Measurements from ENCODE around the gene OR1D5. TPM values are rescaled to one million over a fixed set of nuclear protein-coding genes. Genes with fewer than 3 reads are reported as not detected.
A peak's percentile ranks its signal among the peaks of the same experiment; 100 is the strongest.

OR1D5 gene
- total RNA-seq, 1 experiment from 2014 or later, result not detected

DNA sequence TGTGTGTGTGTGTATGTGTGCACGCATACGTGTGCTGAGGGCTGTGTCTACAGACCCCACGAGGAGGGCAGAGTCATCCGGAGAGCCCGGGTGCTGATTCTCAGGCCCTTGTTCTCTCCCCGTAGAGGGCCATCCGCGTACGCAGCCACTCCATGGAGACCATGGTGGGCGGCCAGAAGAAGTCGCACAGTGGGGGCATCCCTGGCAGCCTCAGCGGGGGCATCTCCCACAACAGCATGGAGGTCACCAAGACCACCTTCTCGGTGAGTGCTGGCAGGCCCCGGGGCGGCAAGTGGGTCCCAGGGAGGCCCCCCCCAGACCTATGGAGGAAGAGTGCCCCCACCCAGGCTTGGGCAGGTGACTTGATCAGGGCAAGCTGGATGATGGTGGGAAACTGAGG is 45.5 kb downstream of the OR1D5 start:
- H3K27me3 Mint-ChIP-seq (ENCODE audit: insufficient read depth, unreplicated experiment), result no peaks in the 10 kb centered on the region
- peaks cover 4% of the 10 kb centered on the region for H3K36me3 ChIP-seq (ENCODE audit: control insufficient read depth, insufficient read depth, low read length)
- H3K27me3 ChIP-seq (replicated peaks; ENCODE audit: control insufficient read depth, insufficient read depth, low read length), result no peaks in the 10 kb centered on the region
- BruUV-seq (replicated peaks), result no TSS peak
- CTCF ChIA-PET, result interaction anchor here (0.5 kb wide), 1 partner anchor 181 kb away, joined by 4 read pairs; no protein-coding TSS in a partner anchor
- H3K36me3 Mint-ChIP-seq (ENCODE audit: insufficient read depth, unreplicated experiment), result peaks cover 50% of the 10 kb centered on the region
- intact Hi-C loops (cut with micrococcal nuclease; ENCODE audit: unreplicated experiment), result no loop called here
- H3K27ac Mint-ChIP-seq (ENCODE audit: unreplicated experiment), result peak overlapping the region; percentile 34
- no peak for DNase-seq
- H3K4me3 Mint-ChIP-seq (ENCODE audit: unreplicated experiment), result no peak overlapping the region
- H3K4me1 Mint-ChIP-seq (ENCODE audit: low read depth, unreplicated experiment), result no peaks in the 10 kb centered on the region
- TF ChIP-seq, protein P1, sequence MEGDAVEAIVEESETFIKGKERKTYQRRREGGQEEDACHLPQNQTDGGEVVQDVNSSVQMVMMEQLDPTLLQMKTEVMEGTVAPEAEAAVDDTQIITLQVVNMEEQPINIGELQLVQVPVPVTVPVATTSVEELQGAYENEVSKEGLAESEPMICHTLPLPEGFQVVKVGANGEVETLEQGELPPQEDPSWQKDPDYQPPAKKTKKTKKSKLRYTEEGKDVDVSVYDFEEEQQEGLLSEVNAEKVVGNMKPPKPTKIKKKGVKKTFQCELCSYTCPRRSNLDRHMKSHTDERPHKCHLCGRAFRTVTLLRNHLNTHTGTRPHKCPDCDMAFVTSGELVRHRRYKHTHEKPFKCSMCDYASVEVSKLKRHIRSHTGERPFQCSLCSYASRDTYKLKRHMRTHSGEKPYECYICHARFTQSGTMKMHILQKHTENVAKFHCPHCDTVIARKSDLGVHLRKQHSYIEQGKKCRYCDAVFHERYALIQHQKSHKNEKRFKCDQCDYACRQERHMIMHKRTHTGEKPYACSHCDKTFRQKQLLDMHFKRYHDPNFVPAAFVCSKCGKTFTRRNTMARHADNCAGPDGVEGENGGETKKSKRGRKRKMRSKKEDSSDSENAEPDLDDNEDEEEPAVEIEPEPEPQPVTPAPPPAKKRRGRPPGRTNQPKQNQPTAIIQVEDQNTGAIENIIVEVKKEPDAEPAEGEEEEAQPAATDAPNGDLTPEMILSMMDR (IDR thresholded peaks at IDR 0.05; ENCODE audit: insufficient read depth in 1 of 2, low read depth in 1 of 2, low read length in 1 of 2, severe bottlenecking in 1 of 2, unreplicated experiment in 1 of 2), result no peak
- POLR2A ChIA-PET, result no interaction called here
- no peaks in the 10 kb centered on the region for H3K4me1 ChIP-seq
- peaks cover 18% of the 10 kb centered on the region for H3K9me3 Mint-ChIP-seq (ENCODE audit: unreplicated experiment)
- no peak overlapping the region for H3K4me3 ChIP-seq (ENCODE audit: low read depth, low read length)
- H3K9me3 ChIP-seq, result no peaks in the 10 kb centered on the region

DNA sequence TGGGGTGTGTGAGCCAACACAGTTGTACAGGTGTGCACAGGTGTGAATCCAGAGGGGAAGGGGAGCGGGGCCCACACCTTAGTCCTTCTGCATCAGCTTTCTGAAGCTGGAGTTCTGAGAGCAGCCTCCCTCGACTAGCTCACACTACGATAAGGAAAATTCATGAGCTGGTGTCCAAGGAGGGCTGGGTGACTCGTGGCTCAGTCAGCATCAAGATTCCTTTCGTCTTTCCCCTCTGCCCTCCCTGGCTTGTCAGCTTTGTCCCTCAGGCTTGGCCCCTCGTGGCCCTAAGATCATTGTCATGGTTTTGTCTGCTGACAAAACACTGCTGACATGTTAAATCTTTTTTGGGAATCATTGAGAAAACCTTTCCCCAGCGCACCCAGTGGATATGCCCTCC is 47.5 kb downstream of the OR1D5 start:
- no peaks in the 10 kb centered on the region for H3K4me1 ChIP-seq
- H3K27ac Mint-ChIP-seq (ENCODE audit: unreplicated experiment), result no peak overlapping the region
- no peak overlapping the region for H3K4me3 Mint-ChIP-seq (ENCODE audit: unreplicated experiment)
- no peak for DNase-seq
- H3K4me3 ChIP-seq (ENCODE audit: low read depth, low read length), result no peak overlapping the region
- H3K36me3 Mint-ChIP-seq (ENCODE audit: insufficient read depth, unreplicated experiment), result peaks cover 41% of the 10 kb centered on the region
- peaks cover 4% of the 10 kb centered on the region for H3K36me3 ChIP-seq (ENCODE audit: control insufficient read depth, insufficient read depth, low read length)
- H3K9me3 ChIP-seq, result no peaks in the 10 kb centered on the region
- no peaks in the 10 kb centered on the region for H3K27me3 Mint-ChIP-seq (ENCODE audit: insufficient read depth, unreplicated experiment)
- no peaks in the 10 kb centered on the region for H3K4me1 Mint-ChIP-seq (ENCODE audit: low read depth, unreplicated experiment)
- TF ChIP-seq, protein P1 (IDR thresholded peaks at IDR 0.05; ENCODE audit: insufficient read depth in 1 of 2, low read depth in 1 of 2, low read length in 1 of 2, severe bottlenecking in 1 of 2, unreplicated experiment in 1 of 2), result no peak
- H3K27me3 ChIP-seq (replicated peaks; ENCODE audit: control insufficient read depth, insufficient read depth, low read length), result no peaks in the 10 kb centered on the region
- H3K9me3 Mint-ChIP-seq (ENCODE audit: unreplicated experiment), result peaks cover 6% of the 10 kb centered on the region
- BruUV-seq (replicated peaks), result no TSS peak
- ChIA-PET POLR2A (no interaction called here), CTCF (interaction anchor here (0.6 kb wide), 1 partner anchor 263 kb away, joined by 3 read pairs; no protein-coding TSS in a partner anchor)
- intact Hi-C loops (cut with micrococcal nuclease; ENCODE audit: unreplicated experiment), result no loop called here

DNA sequence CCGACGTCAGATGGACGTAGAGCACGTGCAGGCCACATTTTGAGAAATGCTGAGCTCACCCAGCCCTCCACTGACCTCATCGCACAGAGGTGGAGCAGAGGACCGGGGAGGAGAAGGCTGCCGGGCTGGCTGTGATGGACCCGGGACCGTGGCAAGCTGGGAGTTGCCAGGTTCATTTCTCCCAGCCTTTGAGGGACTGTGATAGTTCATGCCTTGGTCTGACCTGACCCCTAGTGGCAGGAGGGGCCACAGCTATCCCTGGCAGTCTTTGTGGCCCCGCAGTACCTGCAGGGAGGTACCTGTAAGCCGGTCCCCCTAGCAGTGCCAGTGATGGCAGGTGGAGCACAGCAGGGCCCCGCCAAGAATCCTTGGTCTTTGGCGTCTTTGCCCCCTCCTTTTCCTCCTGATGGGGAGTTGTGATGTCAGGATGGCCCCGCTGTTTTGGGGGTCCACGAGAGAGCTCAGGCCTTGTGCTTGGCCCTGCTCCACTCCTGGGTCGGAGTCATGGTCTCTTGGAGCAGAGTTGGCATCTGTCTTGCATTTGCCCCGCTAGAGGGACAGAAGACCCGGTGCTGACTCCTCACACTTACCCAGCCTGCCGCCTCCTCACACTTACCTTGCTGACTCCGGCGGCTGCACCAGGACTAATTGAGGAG is 50.4 kb downstream of the OR1D5 start:
- Mint-ChIP-seq H3K27ac (ENCODE audit: unreplicated experiment) (no peak overlapping the region), H3K27me3 (ENCODE audit: insufficient read depth, unreplicated experiment) (no peaks in the 10 kb centered on the region), H3K9me3 (ENCODE audit: unreplicated experiment) (no peaks in the 10 kb centered on the region), H3K4me3 (ENCODE audit: unreplicated experiment) (no peak overlapping the region), H3K4me1 (ENCODE audit: low read depth, unreplicated experiment) (no peaks in the 10 kb centered on the region), H3K36me3 (ENCODE audit: insufficient read depth, unreplicated experiment) (peaks cover 44% of the 10 kb centered on the region)
- Histone ChIP-seq H3K4me1 (no peaks in the 10 kb centered on the region), H3K9me3 (no peaks in the 10 kb centered on the region), H3K36me3 (ENCODE audit: control insufficient read depth, insufficient read depth, low read length) (peaks cover 3% of the 10 kb centered on the region; the same call in 1 of the 2 replicates), H3K4me3 (ENCODE audit: low read depth, low read length) (no peak overlapping the region), H3K27me3 (replicated peaks; ENCODE audit: control insufficient read depth, insufficient read depth, low read length) (no peaks in the 10 kb centered on the region)
- CTCF ChIA-PET, result interaction anchor here (0.5 to 2.3 kb wide), 20 partner anchors 38 to 440 kb away, joined by 3 to 26 read pairs (median 4); no protein-coding TSS in a partner anchor
- TF ChIP-seq, protein P1 (IDR thresholded peaks at IDR 0.05; ENCODE audit: insufficient read depth in 1 of 2, low read depth in 1 of 2, low read length in 1 of 2, severe bottlenecking in 1 of 2, unreplicated experiment in 1 of 2), result peak; percentile 81 to 90
- POLR2A ChIA-PET, result no interaction called here
- intact Hi-C loops (cut with micrococcal nuclease; ENCODE audit: unreplicated experiment), result loop anchor here (1.0 to 2.0 kb wide), 4 partner anchors 82 to 227 kb away; no protein-coding TSS in a partner anchor
- peak; percentile 69 to 78 for DNase-seq
- no TSS peak for BruUV-seq (replicated peaks)

Other genes starting within 250 kb of the OR1D5 start
- not detected in 2 replicates for gene OR1D2, start 40.8 kb upstream of the OR1D5 start, total RNA-seq (2022)
- not detected in 2 replicates for gene OR1G1, start 63.9 kb upstream of the OR1D5 start, total RNA-seq (2022)
- gene OR1A2, start 133.9 kb upstream of the OR1D5 start, total RNA-seq (2022), result not detected in 2 replicates
- gene OR1A1, start 144.1 kb upstream of the OR1D5 start, total RNA-seq (2022), result not detected in 2 replicates
- not detected in 2 replicates for gene OR3A1, start 234.8 kb upstream of the OR1D5 start, total RNA-seq (2022)